Kidney tubule cell (primary cell): ENCODE data around the gene LGALS3.

Experiments used
- DNase-seq: peaks from one replicate; pipeline ENCODE4 v3.0.0-alpha.2; 2018; ENCODE audit warnings: low spot score

LGALS3 gene

DNA sequence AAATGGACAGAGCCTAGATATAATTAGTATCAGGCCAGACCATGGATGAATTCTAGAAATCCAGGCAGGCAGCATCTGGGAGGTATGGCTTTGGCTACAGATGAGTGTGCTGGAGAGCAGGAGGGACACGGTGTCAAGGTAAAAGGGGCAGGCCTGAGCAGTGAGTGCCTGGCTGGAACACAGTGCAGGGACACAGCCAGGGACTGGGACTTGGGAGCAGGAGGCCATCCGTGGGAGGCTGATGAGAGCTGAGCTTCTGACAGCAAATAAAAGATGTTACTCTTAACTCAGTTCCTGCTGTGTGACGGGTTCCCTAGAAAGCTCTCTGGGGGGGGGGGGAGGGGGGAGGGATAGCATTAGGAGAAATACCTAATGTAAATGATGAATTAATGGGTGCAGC lies 13.6 kb upstream of the LGALS3 start:
- no peak for DNase-seq

DNA sequence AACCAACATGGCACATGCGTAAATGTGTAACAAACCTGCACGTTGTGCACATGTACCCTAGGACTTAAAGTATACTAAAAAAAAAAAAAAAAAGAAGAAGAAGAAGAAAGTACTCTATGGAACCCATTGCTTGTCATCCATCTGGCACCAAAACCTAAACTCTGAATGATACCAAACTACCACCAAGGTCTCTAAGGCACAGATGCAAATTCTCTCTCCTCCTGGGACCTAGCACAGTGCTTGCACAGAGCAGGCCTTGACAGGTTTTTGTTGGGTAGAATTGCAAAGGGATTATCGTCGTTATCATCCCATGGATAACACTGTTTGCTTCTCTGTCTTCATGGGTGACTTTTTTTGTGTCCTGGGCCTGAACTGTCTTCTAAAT lies 13.2 kb upstream of the LGALS3 start:
- DNase-seq = no peak

DNA sequence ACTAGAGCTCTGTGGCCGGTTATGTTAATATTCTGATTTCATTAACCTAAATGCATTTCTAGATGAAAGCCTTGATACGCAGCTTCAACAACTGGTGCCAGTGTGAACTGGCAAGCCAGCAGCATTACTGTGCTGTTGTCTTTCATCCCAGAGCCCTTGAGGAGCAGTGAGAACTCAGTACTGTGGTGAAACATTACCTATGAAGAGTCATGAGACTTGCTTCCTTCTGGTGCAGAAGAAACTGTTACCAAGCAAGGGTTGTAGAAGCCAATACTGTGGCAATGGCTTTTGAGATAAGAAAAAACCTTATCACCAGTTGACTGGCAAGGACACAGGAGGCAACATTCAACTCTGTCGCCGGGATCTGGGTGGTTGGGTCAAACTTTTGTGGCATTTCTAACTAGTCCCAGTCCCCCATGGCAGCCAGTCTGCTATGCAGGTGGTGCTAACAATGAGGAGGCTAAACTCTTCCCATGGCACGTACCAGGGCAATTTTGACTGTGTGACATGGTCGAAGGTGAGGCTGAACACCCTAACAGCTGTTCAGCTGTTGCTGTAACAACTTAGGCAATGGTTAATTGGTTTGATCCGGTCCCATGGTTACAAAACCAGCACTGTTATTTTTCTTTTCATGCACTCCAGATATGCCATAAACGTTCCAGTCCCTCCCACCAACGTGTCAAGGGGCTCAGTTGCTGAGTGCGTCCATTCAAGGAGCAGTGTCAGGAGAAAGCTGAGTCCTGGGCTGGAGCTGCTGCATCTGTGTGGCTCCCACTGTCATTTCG lies 12.6 kb upstream of the LGALS3 start:
- peak; percentile 26 for DNase-seq

DNA sequence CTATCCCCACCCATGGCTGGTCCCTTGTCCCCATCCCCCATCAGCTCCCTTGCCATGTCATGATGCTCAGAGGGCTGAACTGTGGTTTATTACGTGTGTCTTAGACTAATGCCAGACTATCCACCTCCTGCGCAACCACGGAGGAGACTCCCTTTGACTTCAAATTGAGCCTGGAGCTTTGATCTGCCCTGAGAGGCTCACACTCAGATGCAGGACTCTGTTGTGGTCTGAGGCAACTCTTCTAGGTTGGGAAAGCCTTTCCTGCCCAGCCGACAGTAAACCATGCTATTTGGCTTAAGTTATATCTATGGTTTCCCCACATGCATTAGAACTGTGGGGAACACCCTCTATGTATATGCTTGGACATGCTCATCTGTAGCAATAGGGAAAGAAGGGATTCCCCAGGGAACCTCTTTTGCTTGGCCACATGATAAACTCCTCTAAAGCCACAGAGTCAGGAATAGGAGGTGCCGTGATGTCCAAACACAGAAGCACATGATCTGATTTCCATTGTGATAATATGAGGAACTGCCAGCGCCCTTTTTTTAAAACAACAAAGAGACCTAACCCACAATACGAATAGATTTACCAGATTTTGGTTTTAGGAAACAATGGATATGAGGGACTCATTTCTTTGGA lies 11.1 kb upstream of the LGALS3 start:
- DNase-seq = no peak

DNA sequence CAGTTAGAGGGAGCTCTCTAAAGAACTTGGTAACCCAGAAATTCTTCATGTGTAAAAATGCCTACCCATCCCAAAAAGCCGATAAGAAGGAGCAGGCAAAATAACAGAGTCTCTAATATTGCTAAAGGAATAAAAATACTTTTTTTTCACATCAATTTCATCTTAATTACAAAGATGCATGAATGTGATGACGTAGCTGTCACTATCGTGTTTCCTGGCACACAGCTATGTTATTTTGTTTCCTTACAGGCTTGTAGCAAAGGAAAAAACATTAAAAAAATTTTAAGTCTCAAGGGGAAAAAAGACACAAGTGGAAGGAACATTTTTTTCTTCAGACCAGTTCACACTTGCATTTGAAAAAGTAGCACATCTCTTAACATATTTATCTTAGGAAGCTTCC lies 10.3 kb upstream of the LGALS3 start:
- DNase-seq = no peak

DNA sequence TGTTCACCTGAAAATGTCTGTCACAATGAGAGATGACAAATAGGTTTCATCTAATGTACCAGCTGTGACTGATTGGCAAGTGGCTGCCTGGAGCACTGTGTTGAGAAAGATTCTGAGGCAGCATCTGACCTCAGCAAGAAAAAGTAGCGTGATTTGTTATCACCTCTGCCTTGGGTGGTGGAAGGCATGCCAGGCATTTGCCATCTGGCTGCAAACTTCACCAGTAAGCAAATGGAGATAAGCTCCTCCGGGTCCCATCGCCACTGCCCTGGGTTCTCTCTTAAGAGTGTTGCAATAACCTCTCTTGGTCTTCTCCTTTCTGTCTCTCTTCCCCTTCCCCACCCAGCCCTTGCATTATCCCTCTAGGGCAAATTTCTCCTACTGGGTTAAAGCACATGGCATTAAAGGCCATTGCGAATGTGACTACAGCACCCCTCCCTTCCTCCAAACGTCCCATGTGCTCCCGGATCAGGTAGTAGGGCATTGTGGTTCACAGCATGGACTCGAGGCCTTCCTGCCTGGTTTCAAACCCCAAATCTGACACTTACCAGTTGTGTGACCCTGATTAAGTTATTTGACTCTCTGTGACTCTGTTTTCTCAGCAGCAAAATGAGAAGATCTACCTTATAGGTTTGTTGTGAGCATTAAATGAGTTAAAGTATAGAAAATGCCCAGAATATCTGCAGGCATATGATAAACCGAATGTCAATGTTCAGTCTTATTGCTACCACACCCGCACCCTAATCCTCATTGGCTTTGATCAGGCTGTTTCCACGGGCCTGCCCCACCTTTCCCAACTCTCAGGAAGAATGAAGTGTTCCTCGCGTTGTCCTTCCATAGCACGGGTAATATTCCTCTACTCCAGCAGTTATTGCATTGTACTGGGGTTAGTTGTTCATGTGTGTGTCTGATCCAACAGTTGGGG lies 8.2 kb upstream of the LGALS3 start:
- DNase-seq = no peak

DNA sequence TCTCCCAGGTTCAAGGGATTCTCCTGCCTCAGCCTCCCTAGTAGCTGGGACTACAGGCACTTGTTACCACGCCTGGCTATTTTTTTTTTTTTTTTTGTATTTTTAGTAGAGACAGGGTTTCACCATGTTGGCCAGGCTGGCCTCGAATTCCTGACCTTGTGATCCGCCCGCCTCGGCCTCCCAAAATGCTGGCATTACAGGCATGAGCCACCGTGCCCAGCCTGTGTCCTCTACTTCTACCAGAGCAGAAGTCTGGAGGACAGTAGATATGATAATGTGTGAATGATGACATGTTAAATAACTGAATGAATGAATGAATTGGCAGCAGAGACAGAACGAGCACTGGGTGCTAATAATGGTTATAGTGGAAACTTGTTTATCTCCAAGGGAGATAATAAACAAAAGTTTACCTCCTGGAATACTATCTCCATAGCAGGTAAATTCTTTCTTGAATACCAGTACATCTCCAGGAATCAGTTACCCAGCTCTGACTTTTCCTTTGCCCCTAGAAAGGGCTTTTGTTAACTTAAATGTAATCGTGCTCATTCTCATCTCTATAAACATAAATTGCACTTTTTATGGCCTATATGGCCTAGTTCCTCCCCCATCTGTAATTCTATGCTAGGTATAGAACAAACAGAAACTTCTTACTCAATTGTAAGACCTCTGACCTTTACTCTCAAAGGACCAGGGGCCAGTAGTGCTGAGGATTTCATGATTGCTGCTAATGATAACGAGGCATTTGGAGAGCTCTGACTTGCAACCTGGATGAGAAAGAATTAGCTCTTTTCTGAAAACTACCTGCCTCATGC lies 7.2 kb upstream of the LGALS3 start:
- no peak for DNase-seq

DNA sequence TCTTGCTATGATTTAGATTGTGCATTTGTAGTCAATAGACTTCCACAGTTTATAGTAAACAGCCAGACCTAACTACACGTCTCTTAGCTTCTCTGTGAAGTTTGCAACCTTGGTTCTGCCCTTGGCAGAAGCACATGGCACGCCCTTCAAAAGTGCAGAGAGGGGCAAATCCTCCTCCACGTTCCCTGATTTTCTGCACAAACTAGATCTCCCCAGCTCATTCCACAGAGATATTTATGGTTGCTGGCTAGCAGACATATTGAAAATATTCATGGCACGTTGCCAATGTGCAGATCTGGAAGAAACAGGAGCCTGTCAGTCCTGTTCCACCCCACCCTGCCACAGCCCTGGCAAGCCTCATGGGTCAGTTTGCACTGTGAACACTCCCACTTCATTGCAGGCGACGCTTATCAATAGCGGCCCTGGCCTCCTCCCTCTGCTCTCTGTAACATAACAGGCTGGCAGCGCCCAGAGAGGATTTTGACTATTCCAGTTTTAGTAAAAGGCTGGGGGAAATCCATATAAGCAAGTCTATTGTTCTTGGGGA lies 6.5 kb upstream of the LGALS3 start:
- DNase-seq = peak; percentile 30

DNA sequence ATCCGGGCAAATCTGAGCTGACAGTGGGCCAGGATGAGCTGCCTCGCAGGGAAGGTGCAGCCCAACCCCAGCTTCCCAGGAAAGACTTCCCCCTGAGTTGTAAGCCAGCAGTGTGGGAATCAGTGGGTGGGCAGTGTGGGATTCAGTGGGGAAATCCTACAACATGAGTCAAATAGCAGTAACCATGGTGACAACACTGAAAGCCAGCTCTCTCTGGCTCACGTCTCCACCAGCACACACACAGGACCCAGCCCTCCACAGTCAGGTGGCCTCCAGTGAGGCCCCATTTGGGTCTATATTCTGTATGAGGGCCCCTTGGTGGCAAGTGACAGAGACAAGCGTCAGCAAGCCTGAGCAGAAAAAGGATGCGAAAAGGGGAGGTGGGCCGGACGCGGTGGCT lies 6.0 kb upstream of the LGALS3 start:
- DNase-seq = peak; percentile 85

DNA sequence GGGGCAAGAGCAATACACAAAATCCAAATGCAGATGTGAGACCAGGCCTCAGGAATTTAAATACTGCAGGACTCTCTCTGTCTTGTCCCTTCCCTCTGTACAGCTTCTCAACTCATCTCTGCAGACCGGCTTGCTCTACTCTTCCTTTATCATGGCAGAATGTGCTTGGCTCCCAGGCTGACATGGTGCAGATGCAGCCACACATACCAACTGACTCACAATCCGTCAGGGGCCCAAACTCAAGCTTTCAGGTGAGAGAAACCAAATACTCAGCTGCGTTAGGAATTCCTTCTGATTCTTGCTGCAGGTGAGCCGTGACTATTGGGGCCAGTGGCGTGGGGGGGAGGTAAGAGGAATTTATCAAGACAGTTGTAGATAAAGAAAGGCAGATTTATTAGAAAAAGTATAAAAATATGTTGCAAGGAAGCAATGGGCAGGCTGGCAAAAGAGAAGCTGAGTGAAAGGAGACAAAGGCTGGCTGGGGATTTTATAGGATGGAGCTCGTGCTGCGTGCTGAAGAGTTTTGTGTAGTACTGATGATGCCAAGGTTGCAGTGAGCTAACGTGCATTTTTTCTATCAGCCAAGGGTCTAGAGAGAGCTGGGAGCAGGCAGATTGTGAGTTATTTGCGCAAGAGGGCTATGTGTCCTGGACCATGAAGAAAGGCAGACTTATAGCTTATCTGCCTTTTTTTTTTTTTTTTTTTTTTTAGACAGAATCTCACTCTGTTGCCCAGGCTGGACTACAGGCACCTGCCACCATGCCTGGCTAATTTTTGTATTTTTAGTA lies 5.0 kb upstream of the LGALS3 start:
- peak; percentile 59 for DNase-seq

DNA sequence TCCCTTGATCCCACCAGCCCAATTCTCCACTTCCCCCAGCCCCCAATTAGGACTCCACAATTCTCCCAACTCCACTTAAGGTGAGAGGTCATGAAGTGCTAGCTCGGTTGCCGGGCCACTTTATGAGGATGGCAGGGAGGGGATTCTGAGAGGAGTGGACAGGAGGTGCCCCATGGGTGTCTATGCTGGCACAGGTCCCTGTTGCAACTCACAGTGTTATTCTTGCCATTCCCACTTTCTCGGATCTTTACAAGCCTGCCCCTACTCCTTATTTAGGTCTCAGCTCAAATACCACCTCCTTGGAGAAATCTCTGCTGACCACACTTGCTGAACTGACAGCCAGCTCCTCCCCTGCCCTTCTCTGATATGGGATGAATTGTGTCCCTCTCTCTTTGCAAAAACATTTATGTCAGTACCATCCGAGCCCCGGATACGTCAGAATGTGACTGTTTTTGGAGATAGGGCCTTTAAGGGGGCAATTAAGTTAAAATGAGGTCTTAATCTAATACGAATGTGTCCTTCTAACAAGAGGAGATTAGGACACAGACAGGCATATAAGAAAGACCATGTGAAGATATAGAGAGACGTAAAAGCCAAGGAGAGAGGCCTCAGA lies 4.2 kb upstream of the LGALS3 start:
- DNase-seq = no peak

DNA sequence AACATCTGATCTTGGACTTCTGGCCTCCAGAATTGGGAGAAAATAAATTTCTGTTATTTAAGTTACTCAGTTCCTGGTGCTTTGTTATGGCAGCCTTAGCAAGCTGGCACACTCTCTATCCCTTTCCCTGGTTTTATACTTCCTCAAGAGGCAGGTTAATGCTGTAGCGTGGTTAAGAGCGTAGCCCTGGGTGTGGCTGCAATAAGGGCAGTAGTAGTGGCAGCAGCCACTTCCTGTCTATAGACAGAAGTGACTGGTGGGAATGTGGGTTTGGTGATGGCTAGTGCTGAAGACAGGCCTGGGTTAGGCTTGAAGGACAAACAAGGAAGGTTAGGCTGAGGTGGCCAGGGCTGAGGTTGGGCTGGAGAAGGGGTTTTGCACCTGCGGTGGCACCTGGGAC lies 3.6 kb upstream of the LGALS3 start:
- peak; percentile 56 for DNase-seq

DNA sequence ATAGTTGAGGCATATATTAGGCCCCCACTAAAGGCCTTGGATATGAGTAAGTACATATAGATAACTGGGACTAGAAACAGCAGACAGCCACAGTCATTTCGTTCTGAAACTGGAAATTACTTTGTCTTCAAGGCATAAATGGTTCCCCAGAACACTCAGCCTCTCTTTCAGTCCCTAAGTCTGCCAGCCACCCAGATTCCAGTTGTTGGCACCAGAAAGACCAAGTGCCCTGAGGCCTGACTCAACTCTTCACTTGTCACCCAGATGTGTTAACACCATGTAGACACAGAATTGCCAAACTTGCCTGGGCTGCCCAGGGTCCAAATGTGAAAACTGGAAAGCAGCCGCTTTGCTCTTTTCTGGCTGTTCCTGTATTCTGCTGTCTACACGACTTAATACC lies 3.0 kb upstream of the LGALS3 start:
- no peak for DNase-seq

DNA sequence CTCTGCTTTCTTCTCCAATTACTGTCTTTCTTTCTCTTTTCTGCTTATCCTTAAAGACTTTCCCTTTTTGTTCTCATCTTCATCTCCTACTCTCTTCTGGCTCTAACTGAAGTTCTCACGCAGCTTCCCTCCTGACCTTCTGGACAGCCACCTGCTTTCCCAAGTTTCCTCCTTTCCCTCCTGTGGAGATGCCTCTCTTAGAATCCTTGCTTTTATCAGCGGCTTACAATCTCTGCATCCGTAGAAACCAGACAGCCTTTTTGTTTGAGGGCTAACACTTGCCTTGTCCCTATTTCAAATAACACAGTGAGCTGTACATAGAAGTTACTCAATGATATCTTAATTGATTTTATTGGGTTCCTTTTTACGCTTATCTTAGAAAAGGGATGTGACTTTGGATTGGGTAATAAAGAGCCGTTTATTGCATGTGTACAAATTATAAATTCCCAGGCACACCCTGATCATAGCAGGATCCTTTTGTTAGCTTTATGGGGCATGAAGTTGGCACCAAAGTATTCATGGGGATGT lies 2.1 kb upstream of the LGALS3 start:
- DNase-seq = no peak

DNA sequence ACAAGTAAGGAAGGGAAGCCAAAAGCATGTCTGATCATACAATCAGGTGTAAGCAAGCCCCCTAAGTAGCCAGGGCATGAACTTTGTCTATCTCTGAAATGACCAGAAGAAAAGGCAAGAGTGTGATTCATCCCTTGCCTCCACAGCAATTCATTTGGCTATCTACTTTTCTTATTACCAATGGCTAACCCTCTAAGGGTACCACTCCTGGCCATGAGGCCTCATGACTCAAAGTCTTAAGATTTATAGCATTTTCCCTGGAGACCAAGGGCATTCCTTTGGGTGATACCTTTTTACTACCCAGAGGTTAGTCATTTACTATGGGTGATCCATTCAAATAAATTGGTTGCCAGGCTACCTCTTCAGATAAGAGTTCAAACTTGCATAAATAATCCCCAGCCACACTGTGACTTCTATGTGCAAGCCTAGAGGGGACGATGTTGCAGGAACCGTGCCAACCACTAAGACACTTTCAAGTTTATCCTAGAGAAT lies 1.5 kb upstream of the LGALS3 start:
- peak; percentile 99 for DNase-seq

DNA sequence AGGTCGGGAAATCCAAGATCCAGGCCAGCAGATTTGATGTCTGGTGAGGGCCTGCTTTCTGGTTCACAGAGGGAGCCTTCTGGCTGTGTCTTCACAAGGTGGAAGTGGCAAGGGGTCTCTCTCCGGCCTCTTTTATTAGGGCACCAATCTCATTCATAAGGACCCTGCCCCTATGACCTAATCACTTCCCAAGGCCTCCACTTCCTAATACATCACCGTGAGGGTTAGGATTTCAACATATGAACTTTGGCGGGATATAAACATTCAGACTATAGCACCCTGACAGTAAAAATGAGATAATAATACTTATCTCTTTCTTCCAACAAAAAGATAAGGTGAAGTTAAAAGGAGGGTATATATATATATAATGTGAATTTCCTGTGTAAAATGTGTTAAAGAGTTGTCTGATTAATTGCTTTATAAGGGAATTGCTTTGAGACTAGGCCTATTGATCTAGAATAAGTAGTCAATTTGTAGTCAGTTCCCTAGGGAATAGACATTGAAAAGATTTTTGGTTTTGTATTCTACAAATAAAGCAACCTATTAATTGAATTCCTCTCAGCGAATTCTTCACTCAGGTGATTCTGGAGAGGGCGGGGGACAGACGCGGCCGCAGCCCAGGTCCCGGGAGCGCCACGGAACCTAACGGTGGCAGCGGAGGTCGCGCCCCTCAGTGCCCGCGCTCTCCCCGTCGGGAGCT lies 516 bp upstream of the LGALS3 start:
- DNase-seq = no peak

DNA sequence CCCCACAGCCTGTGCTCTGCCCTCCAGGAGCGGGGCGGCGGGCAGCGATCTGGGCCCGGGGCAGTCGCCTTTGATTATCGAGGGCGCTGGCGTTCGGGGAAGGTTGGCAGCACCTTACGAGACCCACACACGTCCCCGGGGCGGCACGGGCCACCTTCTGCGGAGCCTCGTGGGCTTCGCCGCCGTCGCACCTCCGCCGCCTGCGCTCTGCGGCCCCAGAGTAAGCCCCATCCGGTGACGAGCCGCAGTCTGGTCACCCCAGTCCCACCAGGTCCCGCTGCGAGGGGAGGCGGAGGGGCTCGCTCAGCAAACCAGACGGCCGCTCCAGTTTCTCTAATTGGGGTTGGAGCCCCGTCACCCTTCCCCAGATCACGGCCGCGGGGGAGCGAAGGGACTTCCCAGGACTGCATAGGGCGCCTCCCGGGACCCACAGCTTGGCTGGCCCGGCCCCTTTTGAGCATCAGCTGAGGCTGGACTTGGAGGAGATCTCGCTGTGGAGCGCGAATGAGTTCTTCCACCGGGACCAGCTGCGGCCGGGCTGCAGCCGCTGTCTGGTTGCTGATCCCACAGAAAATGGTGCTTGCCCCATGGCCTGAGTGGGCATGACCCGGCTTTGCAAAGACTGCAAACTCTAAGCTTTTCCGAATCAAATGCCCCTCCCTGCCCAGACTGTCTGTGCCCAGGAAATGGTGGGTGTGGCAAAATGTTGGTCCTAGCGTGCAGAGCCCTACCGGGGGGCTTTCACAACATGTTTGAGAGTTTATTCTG lies 560 bp downstream of the LGALS3 start:
- DNase-seq = peak; percentile 77

DNA sequence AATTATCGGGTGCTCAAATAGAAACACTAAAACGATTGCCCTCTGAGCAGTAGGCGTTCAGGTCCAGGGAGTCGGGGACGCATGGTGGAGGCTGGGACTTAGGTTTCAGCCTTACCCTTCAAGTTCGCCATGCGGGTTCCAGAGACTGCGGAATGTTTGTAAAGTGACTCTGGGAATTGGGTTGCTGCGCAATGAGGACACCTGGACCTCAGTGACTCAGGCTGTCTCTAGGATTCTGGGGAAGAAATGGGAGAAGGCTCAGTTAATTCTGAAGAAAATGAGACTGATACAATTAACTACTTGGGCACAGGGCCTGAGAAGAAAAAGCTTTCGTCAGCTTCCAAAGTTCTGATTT lies 1.1 kb downstream of the LGALS3 start:
- peak; percentile 64 for DNase-seq
